Stimulated activated CD4-positive, alpha-beta T cell treated with anti-CD3 and anti-CD28 coated beads, Interleukin-4, amount 100 ng/mL, for 24 hours (primary cell): Measurements from ENCODE around the gene TMEM203.
A peak's percentile ranks its signal among the peaks of the same experiment; 100 is the strongest.

Experiments used
- DNase-seq: peaks from one replicate; pipeline ENCODE4 v3.0.0-alpha.2; 2020

Gene TMEM203

DNA sequence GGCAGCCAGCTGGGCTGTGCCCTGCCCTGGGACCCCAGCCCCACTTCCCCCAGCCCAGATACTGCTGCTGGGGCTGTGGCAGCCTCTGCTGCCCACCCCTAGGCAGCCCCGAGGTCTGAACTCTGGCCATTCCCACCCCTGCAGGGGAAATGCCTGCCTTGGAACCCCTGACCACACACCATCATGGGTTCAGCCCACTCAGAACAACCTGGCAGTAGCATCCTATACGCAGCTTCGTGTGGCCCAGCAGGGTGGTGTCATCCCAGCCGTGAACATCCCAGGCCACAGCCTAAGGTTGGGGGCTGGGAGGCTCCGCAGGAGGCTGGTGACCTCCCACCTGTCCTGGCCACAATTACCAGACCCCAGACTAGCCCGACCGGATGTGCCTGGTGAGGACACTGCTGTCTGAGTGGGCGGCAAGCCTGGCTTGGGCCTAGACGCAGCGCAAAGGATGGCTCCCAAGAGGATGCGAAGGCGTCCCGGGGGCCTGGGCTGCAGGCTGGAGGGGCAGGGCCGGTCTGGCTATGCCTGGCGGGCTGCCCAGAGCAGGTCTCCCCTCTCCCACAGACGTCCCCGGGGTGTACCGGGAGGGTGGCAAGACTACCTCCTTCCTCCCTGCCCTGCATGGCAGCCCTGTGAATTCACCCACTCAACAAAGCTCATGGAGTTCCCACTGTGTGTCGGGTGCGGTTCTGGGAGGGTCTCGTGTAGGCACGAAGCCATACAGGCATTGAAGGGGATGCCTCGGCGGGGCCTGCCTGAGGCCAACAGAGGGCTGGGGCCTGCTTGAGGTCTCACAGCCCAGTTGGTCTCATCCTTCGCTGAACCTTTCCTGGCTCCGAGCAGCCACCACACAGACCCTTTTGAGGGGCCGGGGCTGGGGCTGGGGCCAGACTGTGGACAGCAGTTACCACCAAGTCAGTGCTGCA is 23.8 kb upstream of the TMEM203 start:
- DNase-seq = no peak

DNA sequence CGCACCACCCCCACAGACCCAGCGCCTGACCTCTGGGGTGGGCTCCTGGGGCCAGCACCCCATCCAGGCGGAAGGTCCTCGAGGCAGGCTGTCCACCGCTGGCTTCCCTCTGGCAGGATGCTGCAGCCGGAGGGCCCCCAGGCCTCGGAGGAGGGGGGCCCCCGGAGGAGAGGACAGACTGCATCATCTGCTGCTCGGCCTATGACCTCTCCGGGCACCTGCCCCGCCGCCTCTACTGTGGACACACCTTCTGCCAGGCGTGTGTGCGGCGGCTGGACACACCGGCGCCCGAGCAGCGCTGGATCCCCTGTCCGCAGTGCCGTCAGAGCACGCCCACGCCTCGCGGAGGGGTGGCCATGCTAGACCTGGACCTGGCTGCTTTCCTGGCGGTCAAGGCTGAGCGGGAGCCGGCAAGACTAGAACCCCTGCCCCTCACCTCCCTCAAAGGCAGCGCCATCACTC is 23.1 kb upstream of the TMEM203 start:
- no peak for DNase-seq

DNA sequence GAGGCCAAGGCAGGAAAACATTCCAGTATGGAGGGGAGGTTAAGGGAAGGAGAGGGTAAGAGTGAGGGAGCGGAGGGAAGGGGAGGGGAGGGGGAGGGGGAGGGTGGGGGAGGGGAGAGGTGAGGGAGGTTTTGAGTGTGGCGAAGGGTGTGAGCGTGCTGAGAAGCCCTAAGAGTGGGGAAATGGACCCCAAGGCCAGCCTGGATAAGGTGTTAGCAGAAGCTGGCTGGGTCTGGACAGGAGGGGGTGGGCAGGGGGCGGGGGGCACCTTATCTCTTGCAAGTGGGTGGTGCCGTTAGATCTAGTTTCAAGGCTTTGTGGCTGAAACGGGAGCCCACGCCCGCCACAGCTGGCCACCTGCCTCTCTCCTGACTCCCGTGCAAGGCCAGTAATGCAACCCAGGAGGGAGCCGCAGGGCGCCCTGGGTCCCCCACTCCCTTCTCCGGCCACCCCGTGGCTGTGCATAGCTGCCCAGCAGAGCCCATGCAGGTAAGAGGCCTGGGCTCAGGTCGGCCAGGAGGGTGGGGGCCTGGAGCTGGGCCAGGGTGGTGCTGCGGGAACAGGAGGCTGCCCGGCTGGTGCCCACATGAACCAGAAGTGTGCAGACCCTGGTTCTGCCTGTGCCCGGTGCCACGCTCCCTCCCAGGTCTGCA is 22.5 kb upstream of the TMEM203 start:
- no peak for DNase-seq

DNA sequence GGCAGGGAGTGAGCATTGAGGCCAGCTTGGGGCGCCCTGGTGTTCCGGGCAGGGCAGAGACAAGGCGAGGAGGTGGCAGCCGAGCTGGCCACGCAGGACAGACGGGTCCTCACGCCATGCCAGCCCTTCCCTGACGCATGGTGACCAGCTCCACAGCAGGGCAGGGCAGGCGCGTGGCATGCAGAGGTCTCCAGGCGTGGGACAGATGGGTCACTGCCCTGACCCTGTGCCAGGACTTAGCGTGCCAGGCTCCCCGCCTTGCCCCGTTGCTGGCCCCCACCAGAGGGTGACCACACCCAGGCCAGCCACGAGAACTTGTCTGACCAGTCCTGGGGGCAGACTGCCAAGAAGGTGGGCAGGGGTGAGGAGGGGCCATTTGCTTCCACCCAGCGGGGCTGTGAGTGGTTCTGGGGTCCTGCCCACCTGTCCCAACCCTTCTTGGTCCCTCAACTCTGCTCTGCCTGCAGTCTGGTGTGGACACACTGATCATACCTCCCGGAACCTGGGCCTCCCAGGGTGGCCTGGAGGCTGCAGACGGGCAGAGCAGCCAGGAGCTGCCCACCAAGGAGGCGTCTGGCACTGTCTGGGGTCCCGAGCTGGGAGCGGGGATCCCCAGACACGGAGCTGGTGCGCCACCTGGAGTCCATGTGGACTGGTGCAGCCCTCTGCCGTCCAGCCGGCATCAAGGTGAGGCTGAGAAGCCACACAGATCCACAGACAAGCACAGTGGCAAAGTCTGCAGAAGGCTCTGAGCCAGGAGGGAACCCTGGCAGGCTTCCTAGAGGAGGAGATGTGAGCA is 21.8 kb upstream of the TMEM203 start, which contains the start of gene RNF224:
Gene RNF224 (plus strand): TSS at position 449 of the 799 bp plus-strand sequence. CDS start 834 bp downstream, outside the sequence.
- peak; percentile 82 for DNase-seq

DNA sequence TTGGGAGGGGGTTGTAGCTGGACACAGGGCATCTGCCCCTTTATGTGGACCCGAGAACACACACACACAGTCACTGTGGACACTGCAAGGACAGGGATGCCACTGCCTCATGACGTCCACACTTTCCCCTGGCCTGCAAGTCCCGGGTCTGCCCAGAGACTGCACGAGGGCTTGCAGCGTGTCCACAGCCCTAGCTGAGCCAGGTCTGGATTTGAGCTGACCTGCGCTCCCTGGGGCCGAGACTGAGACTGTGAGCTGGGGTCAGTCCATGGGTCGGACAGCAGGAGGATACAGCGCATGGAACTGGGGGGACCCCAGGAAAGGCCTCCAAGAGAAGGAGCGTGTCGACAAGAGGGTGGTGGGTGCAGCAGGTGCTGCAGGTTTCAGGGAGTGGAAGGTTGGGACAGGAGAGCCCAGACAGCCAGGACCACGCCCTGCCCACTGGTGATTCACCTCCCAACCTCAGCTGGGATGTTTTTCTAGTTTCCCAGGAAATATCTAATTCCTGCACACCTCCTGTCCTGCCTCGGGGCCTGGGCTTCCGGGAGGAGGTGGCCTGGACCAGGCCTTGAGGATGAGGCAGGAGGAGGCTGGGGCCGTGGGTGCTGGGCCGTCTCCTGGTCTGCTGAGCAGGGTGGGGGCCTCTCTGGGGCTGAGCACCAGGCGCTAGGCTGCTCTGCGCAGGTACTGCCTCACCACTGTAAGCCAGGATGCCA is 21.0 kb upstream of the TMEM203 start:
- no peak for DNase-seq

DNA sequence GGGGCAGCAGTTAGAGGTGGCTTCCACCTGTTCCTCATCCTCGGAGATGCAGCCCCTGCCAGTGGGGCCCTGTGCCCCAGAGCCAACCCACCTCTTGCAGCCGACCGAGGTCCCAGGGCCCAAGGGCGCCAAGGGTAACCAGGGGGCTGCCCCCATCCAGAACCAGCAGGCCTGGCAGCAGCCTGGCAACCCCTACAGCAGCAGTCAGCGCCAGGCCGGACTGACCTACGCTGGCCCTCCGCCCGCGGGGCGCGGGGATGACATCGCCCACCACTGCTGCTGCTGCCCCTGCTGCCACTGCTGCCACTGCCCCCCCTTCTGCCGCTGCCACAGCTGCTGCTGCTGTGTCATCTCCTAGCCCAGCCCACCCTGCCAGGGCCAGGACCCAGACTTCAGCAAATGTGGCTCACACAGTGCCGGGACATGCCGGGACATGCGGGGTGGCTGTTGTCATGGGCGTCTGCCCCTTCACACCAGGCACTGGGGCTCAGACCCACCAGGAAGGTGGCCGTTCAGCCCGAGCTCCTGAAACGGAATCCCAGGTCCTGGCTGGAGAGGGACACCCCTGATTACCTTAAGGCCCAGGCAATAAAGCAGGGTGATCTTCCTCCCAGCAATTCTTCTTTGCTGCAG is 20.4 kb upstream of the TMEM203 start:
- DNase-seq = no peak

DNA sequence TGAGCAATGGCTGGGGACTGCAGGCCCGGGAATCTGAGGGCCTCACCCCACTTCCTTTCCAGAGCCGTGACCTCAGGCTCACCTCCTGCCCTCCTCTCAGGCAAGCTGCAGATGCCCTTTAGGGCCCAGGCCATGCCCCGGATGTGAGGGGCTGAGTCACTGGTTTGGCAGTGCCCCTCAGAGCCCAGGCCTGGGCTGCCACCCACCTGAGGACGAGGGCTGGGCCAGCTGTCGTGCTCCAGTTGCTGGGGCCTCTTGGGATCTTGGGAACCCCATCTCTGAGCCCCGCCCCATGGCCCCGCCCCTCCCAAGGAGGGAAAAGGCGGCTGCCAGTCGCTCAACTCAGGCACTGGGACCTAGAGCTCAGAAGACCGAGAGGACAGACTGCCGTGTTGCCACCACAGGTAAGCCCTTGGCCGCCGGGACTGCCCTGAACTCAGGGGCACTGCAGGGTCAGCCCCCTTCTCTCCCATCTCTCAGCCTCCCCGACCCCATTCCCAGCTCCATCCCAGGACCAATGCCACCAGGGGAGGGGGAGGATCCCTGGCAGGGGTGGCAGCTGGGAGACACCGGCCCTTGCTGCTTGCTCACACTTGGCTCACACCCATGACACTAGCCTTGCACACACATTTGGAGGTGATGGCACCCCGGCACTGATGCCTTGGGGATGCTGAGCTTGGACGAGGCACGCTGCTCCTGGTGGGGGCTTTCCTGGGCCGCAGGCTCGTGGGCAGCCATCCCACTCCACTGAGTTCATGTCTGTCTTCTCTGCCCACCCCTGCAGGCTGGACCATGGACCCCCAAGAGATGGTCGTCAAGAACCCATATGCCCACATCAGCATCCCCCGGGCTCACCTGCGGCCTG is 19.6 kb upstream of the TMEM203 start, which contains the start of gene CYSRT1:
Gene CYSRT1 (plus strand): TSS at position 345 of the 865 bp plus-strand sequence. CDS start 448 bp downstream, at position 793.
- DNase-seq = no peak

DNA sequence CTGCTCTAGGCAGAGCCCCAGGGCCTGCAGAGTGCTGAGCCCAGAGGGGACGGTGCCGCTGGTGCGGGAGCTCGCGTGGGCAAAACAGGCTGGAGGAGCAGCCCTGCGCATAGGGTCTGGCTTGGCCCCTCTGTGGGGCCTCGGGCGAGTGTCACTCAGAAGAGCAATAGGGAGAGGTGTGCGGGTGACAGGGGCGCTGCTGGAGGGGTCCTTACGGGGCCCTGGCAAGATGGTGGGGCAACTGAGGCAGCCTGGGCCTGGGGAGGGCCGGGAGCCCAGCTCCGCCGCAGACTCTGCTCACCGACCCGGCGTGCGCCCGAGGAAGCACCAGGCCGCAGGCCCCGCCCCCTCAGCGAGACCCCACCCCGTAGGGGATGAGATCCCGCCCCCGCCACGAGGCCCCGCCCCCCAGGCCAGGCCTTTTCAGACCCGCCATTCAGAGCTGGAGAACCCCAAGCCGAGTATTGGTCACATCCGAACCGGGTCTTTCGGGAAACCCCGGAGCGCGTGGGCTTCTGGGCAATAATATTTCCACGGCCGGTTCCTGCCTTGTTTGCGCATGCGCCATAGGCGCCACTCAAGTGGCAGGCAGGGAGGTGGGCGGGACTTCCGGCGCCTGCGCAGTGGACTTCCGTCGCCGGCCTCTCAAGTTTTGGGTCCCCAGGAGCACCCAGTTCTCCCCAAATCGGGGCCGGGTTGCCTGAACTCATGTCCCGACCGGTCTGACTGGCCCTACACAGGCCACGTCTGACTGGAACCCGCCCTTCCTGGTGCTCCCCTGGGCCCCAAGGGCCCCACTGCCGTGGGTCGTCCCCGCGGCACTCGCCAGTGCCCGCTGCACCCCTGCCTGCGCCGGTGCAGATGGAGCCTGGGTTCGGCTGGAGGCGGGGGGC is 17.9 kb upstream of the TMEM203 start:
- DNase-seq = peak; percentile 99

DNA sequence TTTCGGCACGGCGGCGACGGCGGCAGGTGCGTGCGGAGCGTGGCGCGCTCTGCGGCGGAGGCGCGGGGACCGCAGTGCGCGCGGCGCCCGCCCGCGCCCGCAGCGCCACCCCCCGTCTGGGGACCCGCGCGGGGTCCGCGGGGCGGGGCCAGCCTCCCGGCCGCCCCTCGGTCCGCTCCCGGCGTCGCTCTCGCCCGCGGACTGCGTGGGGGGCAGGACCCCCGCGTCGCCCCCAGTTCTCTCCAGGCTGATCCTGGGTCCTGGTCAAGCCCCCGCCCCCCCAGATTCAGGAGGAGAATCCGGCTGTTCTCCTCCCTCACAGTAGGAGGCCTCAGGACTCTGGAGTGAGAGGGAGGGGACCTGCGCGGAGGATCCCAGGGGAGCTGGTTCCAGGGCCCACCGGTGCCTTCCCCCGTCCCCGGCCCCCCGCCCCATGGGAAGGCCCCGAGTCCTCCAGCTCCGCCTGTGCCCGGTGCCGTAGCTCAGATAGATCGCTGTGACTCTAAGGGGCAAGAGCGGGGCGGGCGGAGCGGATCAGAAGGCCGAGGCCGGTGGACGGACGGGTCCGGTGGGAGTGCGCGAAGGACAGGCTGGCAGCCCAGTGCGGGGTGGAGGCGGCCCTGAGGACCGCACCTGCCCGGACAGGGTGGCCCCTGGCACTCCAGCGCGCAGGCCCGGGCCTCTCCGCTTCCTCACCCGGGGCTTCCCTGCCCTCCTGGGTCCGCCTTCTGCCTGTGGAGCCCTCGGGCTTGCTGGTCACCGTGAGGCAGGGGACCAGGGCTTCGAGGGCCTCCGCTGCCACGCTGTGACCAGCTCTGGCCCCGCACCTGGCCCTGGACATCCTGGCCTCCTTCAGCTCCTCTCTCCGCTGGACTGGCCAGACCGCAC is 17.0 kb upstream of the TMEM203 start, which contains the start of gene RNF208:
Gene RNF208 (minus strand): TSS at position 51 of the 888 bp plus-strand sequence. CDS start 1,028 bp downstream, outside the sequence.
- no peak for DNase-seq

DNA sequence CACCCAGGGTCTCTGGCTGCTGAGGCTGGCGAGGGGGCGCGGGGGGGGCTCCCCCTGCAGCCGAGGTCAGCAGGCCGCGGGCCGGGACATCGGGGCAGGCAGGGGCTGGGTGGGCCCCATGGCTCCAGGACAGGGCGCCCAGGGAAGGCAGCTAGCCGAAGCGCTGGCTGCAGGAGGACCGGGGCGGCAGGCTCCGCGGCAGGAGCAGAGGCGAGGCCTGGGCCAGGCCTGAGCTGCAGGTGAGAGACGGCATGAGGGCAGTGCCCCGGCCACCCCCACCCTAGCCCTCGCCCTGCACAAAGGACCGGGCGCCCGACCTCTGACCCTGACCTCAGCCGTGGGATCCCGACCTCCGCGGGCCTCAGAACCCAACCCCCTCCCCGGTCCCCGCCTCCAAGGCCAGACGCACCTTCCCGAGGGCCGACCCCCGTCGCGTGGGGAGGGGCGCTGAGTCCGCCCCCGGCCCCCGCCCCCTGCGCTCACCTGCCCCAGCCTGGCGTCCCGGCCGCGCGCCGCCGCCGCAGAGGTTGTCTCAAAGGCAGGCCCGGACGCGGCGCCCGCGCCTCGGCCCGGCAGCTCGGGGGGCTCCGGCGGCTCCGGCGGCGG is 16.2 kb upstream of the TMEM203 start:
- no peak for DNase-seq

DNA sequence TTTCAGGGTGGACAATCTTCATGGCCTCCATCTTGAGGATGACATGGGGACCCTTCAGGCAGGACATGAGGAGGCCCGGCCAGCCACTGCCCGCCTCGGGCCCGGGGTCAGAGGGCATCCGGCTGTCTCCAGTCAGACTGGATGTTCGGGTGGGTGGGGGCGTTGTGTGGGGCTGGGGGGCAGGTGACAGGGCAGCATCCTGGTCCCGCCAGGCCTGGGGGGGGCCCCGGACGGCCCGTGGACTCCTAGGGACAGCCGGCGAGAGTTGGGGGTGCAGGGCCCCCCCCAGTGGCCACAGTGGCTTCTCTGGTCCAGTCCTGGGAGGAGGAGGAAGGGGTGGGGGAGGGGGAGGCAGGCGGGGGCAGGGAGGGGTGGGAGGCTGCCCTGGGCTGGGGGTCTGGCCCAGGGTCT is 15.7 kb upstream of the TMEM203 start:
- DNase-seq = no peak

DNA sequence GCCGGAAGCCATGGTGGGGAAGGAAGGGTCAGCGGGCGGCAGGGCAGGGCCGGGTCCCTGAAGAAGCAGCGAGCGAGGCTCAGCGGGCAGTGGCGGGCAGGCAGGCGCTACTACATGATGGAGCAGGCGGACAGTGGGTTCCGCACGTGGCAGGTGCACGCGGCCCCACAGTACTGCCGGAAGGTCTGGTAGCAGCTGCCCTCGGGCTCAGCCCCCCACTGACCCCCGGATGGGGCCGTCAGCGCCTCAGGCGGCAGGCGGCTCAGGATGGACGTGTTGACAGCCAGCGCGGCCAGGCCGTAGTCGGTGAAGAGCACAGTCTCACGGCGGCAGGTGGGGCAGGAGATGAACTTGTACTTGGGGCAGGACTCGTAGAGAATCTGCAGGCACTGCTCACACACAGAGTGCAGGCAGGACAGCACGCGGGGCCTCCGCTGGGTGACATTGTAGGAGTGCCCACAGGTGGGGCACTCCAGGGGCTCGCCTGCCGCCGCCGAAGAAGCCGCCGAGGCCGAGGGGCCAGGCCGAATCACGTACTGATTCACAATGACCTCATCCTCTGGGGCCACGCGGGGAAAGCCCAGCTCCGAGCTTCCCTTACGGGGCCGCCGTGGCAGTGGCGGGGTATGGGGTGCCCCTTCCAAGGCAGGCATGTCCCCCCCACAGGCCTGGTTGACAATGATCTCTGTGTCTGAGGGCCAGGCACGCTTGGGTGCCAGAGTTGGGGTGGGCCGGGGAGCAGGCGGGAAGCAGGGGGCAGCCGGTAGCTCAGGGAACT is 15.1 kb upstream of the TMEM203 start:
- no peak for DNase-seq

DNA sequence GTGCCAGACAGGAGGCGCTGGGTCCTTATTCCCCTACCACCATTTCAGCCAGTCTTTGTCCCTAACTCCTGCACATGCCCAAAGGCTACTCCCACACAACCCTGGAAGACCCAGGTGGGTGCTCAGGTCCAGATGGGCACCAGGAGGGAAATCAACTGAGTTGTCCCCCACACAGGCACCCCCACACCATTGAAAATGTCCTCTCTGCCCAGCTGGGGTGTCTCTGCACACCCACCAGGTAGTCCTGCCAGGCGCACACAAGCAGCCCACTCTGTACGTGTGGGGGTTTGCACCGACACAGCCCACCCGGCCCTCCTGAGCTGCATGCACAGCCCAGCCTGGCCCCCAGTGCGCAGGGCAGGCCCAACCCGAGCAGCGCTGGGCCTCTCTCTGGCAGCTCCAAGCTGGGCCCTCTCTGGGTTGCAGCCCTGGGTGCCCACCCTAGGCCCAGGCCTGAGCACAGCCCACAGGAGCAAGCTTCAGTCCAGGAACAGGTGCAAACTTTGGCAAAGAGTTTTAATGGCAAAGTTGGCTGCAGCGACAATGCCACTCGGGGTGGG is 14.4 kb upstream of the TMEM203 start:
- DNase-seq = no peak

DNA sequence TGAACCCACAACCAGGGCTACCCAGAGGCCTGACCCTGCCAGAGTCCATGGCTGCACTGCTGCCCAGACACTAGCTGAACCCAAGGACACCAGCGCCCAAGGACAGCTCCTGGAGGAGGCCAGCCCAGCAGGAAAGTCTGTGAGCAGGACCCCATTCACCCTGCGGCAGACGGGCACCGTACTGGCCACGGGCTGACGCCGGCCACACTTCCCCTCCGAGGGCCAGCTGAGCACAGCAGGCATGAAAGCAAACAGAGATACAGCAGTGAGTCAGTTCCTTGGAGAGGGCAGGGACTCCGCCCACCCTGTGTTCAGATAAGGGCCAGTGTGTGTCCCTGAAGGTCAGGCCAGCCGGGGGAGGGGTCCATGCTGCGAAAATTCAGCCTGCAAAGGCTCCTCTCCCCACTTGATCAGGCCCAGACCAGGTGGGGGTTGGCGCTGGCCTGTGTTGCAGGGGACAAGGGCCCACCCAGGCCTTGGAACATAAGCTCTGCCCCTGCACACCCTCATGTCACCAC is 13.4 kb upstream of the TMEM203 start:
- DNase-seq = no peak

DNA sequence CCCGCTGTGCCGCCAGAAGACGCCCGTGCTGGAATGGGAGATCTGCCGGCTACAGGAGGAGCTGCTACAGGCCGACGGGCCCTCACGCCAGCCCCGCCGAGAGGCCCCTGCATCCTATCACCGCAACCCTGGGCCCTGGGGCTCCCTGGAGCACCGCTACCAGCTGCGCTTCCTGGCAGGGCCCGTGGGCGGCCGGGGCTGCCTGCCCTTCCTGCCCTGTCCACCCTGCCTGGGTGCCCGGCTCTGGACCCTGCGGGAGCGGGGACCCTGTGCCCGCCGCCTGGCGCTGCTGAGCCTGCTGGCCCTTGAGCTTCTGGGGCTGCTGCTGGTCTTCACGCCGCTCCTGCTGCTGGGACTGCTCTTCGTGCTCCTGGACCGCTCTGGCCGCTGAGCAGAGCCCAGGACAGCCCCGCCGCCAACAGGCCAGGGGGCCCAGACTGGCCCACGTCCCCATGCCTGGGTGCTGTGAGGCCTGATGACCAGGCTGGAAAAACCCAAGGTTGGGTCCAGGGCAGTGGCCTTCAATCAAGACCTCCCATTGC is 12.8 kb upstream of the TMEM203 start:
- DNase-seq = no peak
